K562 (cell line): Measurements from ENCODE around the gene TTL. TPM values are rescaled to one million over a fixed set of nuclear protein-coding genes. Genes with fewer than 3 reads are reported as not detected.
A peak's percentile ranks its signal among the peaks of the same experiment; 100 is the strongest.

ENCODE experiments used
- ATAC-seq: fragments of 200-7000 bp; cut with Tn5 transposase; 3 replicates; pipeline ENCODE4 v1.9.1; 2020; ENCODE audit warnings: moderate library complexity
- BruUV-seq: library from RNA; stranded (reverse); fragments of 400-500 nt; replicated peaks from 2 replicates; lab custom pipeline; 2021; lab: Mats Ljungman, UMichigan
- CTCF ChIA-PET: fragments of 300-600 bp; formaldehyde crosslinking; extraction: SDS; loops from one replicate; lab custom pipeline; 2021; ENCODE audit warnings: low intra/inter-chr PET ratio; lab: Yijun Ruan, JAX
- POLR2A ChIA-PET: fragments of 300-600, 350-650 bp; sonication (Branson Sonifier 250); formaldehyde crosslinking; extraction: SDS; loops from one replicate; lab custom pipeline; 2021; ENCODE audit warnings: antibody characterized with exemption, inconsistent platforms; lab: Yijun Ruan, JAX
- DNase-seq, 4 experiments: peaks; one replicate each; pipeline versions ENCODE4 v3.0.0 to v3.0.0-alpha.2; 2011 to 2018; ENCODE audit warnings: low spot score in 3 of 4, mixed read lengths in 3 of 4; ENCODE audit errors: extremely low read depth in 1 of 4
- FAIRE-seq: peaks from 2 replicates; lab custom pipeline; 2011; peaks lifted over from hg19 to GRCh38; lab: Jason Lieb, UNC
- H2AFZ ChIP-seq: 2 replicates; pipeline ENCODE4 v1.6.0; 2011; ENCODE audit warnings: low read depth, low read length, control low read depth, inconsistent platforms
- H3K27ac ChIP-seq: fragments of 200-600 bp; 3 replicates; pipeline ENCODE4 v1.8.0; 2011; ENCODE audit warnings: low read depth, mild to moderate bottlenecking, control low read depth, inconsistent platforms, low read length, moderate library complexity, mixed read lengths; ENCODE audit errors: extremely low read depth
- H3K27me3 ChIP-seq, 2 experiments: fragments of 300-600 bp in 1 of 2; 2 replicates in 1 of 2; 3 replicates in 1 of 2; pipeline versions ENCODE4 v1.6.0 to v1.8.0; 2011; ENCODE audit warnings: inconsistent platforms in 2 of 2, low read length in 2 of 2, mild to moderate bottlenecking in 1 of 2, mixed read lengths in 1 of 2, moderate library complexity in 1 of 2; ENCODE audit not compliant: control insufficient read depth in 2 of 2, insufficient read depth in 2 of 2
- H3K36me3 ChIP-seq: fragments of 300-600 bp; 3 replicates; pipeline ENCODE4 v1.8.0; 2011; ENCODE audit warnings: mild to moderate bottlenecking, low read length, inconsistent platforms; ENCODE audit not compliant: control insufficient read depth, insufficient read depth
- H3K4me1 ChIP-seq, 2 experiments: fragments of 200-600 bp in 1 of 2; replicated peaks in 1 of 2; 2 replicates in 1 of 2; 3 replicates in 1 of 2; pipeline versions ENCODE4 v1.5.1 to v1.8.0; 2011; ENCODE audit warnings: inconsistent platforms in 2 of 2, low read length in 2 of 2, mild to moderate bottlenecking in 1 of 2, mixed read lengths in 1 of 2, moderate library complexity in 1 of 2; ENCODE audit not compliant: control insufficient read depth in 2 of 2, insufficient read depth in 2 of 2
- H3K4me2 ChIP-seq: 2 replicates; pipeline ENCODE4 v1.6.1; 2011; ENCODE audit warnings: low read length, control low read depth, inconsistent platforms, mixed read lengths; ENCODE audit not compliant: insufficient read depth
- H3K4me3 ChIP-seq: fragments of 200-600 bp; sonication (generic), shearing (Covaris generic); 2 replicates; pipeline ENCODE4 v1.5.1; 2016; ENCODE audit warnings: control low read depth, inconsistent platforms
- H3K79me2 ChIP-seq: fragments of 200-600 bp; 3 replicates; pipeline ENCODE4 v1.8.0; 2011; ENCODE audit warnings: low read length, inconsistent platforms; ENCODE audit not compliant: control insufficient read depth, insufficient read depth
- H3K9ac ChIP-seq, 2 experiments: 2 replicates each; pipeline versions ENCODE4 v1.6.0 to v1.6.1; 2011; ENCODE audit warnings: low read depth in 2 of 2, low read length in 2 of 2, control low read depth in 1 of 2, inconsistent platforms in 1 of 2, mild to moderate bottlenecking in 1 of 2, mixed read lengths in 1 of 2; ENCODE audit not compliant: insufficient read depth in 1 of 2
- H3K9me1 ChIP-seq: one replicate; pipeline ENCODE4 v1.6.0; 2011; ENCODE audit warnings: inconsistent platforms, mild to moderate bottlenecking, low read length, moderate library complexity; ENCODE audit not compliant: control insufficient read depth, insufficient read depth
- H3K9me3 ChIP-seq: replicated peaks from 2 replicates; pipeline ENCODE4 v1.5.1; 2011; ENCODE audit warnings: low read depth, low read length, inconsistent platforms; ENCODE audit not compliant: control insufficient read depth, insufficient read depth
- H4K20me1 ChIP-seq: replicated peaks from 2 replicates; pipeline ENCODE4 v1.6.1; 2011; ENCODE audit warnings: low read length, inconsistent platforms, mixed read lengths; ENCODE audit not compliant: control insufficient read depth, insufficient read depth
- CHD4 ChIP-seq: fragments of 200-600 bp; sonication (generic); IDR thresholded peaks from 3 replicates; pipeline ENCODE4 v1.6.1; 2012; ENCODE audit warnings: low read depth, mild to moderate bottlenecking, mixed read lengths, low read length, inconsistent platforms; ENCODE audit not compliant: insufficient read depth, insufficient replicate concordance, poor library complexity, severe bottlenecking
- ETV6 ChIP-seq, 3 experiments: fragments of 150-350 bp in 1 of 3; sonication (generic) in 1 of 3; formaldehyde crosslinking in 1 of 3; IDR thresholded peaks; 2 replicates each; pipeline versions ENCODE4 v1.6.1 to v1.8.0; 2014 to 2022; ENCODE audit warnings: borderline replicate concordance in 2 of 3, low read depth in 2 of 3, antibody characterized with exemption in 1 of 3, low read length in 1 of 3, mild to moderate bottlenecking in 1 of 3, missing genetic modification reagents in 1 of 3
- IFI16 ChIP-seq: fragments of 250-450 bp; sonication (Bioruptor Pico); IDR thresholded peaks from 2 replicates; pipeline ENCODE4 v2.1.2; 2022; ENCODE audit warnings: mild to moderate bottlenecking, inconsistent platforms
- MGA ChIP-seq: fragments of 450-650 bp; IDR thresholded peaks from 2 replicates; pipeline ENCODE4 v1.6.1; 2016; ENCODE audit warnings: mild to moderate bottlenecking, moderate library complexity
- ZNF253 ChIP-seq: fragments of 250-450 bp; sonication (Bioruptor Pico); conservative IDR thresholded peaks from 2 replicates; pipeline ENCODE4 v1.6.1; 2021; ENCODE audit warnings: mild to moderate bottlenecking
- ZNF76 ChIP-seq: fragments of 250-450 bp; sonication (Bioruptor Pico); IDR thresholded peaks from 2 replicates; pipeline ENCODE4 v1.4.0; 2020; ENCODE audit warnings: mild to moderate bottlenecking, moderate library complexity, borderline replicate concordance
- WGBS: fragments of 100-300 bp; shearing (Covaris generic); methylation state at CpG from one replicate; pipeline ENCODE4 v1.1.6; 2016; ENCODE audit warnings: low coverage, mixed read lengths; ENCODE audit not compliant: insufficient coverage; ENCODE audit errors: missing lambda C conversion rate; 5-methylcytosine and 5-hydroxymethylcytosine counted together
- in situ Hi-C: fragments of 300-500 bp; cut with MboI; formaldehyde crosslinking; loops from 4 replicates; pipeline ENCODE4 v1.15.0; 2018; ENCODE audit warnings: inconsistent platforms, mixed read lengths
- intact Hi-C: fragments of 100-400 bp; cut with micrococcal nuclease; formaldehyde crosslinking; loops from 2 replicates; pipeline ENCODE4 v1.14.2; 2022
- polyA plus RNA-seq, 8 experiments: library from polyadenylated mRNA; depleted of rRNA in 4 of 8; stranded (reverse) in 5 of 8; unstranded in 3 of 8; fragments of >200 nt; fragmentation: Nextera tagmentation in 2 of 8; fragmentation: Illumina TruSeq in 1 of 8; extraction: Ambion mirVana in 2 of 8; extraction: Trizol in 1 of 8; gene quantifications; 2 replicates each; pipeline versions ENCODE4 v1.2.1 to v1.2.3, GENCODE V29; 2011 to 2014; ENCODE audit warnings: inconsistent platforms in 1 of 8, missing spikeins in 1 of 8
- total RNA-seq, 7 experiments: library from RNA; depleted of rRNA in 6 of 7; stranded (reverse); fragments of >200 nt in 6 of 7; fragmentation: Illumina TruSeq in 2 of 7; extraction: Trizol in 2 of 7; gene quantifications; 2 replicates each; pipeline versions ENCODE4 v1.2.1 to v1.2.3, GENCODE V29; 2011 to 2021; ENCODE audit warnings: low replicate concordance in 1 of 7

TTL gene
- total and polyA plus RNA-seq, 9 of the 15 experiments (the other 6 are each of a cell fraction or from before 2014, with no cell fraction given) = 9.4 to 54.4 (median 34.9) TPM

DNA sequence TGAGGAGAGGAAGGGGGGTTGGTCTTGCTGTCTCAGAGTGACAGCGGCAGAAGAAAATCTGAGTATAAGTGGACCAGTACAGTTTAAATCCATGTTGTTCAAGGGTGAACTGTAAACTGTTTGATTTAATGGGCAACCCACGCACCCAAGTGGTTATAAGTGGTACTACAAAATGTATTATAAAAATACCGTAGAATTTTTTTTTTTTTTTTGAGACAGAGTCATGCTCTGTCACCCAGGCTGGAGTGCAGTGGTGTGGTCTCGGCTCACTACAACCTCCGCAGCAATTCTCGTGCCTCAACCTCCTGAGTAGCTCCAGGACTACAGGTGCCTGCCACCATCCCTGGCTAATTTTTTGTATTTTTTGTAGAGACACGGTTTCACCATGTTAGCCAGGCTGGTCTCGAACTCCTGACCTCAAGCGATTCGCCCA is 100.4 kb downstream of the TTL start (continued):
- no peak for TF ChIP-seq ETV6 (IDR thresholded peaks at IDR 0.05; ENCODE audit: borderline replicate concordance in 1 of 2, low read depth in 2 of 2, low read length in 1 of 2)
- no peak for TF ChIP-seq ETV6 (CRISPR knock-in tag; IDR thresholded peaks at IDR 0.05; ENCODE audit: borderline replicate concordance)

GRCh38 chr2:112583497-112584133 is 101.7 kb downstream of the TTL start:
- no peaks in the 10 kb centered on the region for H3K9me3 ChIP-seq
- H3K27ac ChIP-seq = peak overlapping the region; percentile 96
- ChIA-PET POLR2A (interaction anchor here (0.6 to 1.6 kb wide), 5 partner anchors 10 to 383 kb away, joined by 3 to 4 read pairs (median 3); no protein-coding TSS in a partner anchor), CTCF (interaction anchor here (1.3 to 3.1 kb wide), 7 partner anchors 103 to 534 kb away, joined by 3 to 24 read pairs (median 7); partner anchors contain the start of gene TTL)
- H4K20me1 ChIP-seq = no peaks in the 10 kb centered on the region
- in situ Hi-C loops (loop anchor here (10.0 kb wide), 2 partner anchors 459 to 679 kb away; no protein-coding TSS in a partner anchor), intact Hi-C loops (loop anchor here (1.0 to 5.0 kb wide), 6 partner anchors 41 to 696 kb away; partner anchors contain the start of genes POLR1B and ZC3H6)
- under 1% methylated on average over 19 of the region's 19 CpGs for WGBS
- peak overlapping the region; percentile 98 for H2AFZ ChIP-seq
- peak overlapping the region; percentile 98 for H3K4me2 ChIP-seq
- H3K4me3 ChIP-seq = peak overlapping the region; percentile 65
- ATAC-seq (peak; percentile 65), DNase-seq (peak; percentile 38 to 81 (median 48)), FAIRE-seq (peak; percentile 92)
- H3K4me1 ChIP-seq = peaks cover 16 to 19% of the 10 kb centered on the region in 2 experiments; a peak in 4 of 5 replicates
- H3K27me3 ChIP-seq = no peaks in the 10 kb centered on the region
- no peaks in the 10 kb centered on the region for H3K9me1 ChIP-seq
- H3K36me3 ChIP-seq = peaks cover 21% of the 10 kb centered on the region; the same call in 2 of the 3 replicates
- H3K9ac ChIP-seq = peak overlapping the region; percentile 92
- TSS peak; percentile 90 for BruUV-seq
- H3K79me2 ChIP-seq = peaks cover 24% of the 10 kb centered on the region
- TF ChIP-seq ZNF253 (CRISPR knock-in tag) = no peak
- no peak for TF ChIP-seq IFI16 (CRISPR knock-in tag)
- no peak for TF ChIP-seq CHD4
- TF ChIP-seq ZNF76 (CRISPR knock-in tag) = no peak
- no peak for TF ChIP-seq MGA
